GM11168 (cell line): ENCODE data around the gene ACAT2.
"Not testable (repeated sequence)": the region's sequence is repeated elsewhere in the genome, so short reads cannot be mapped to it uniquely, and the experiment has no call there.

ENCODE experiments used
- in situ Hi-C: fragments of 300-500 bp; cut with MboI; formaldehyde crosslinking; loops from one replicate; pipeline ENCODE4 v1.12.0; 2022; ENCODE audit warnings: low sequenced_read_pairs; ENCODE audit not compliant: unreplicated experiment

ACAT2 gene

GRCh38 chr6:159761873-159762680, at the start of gene ACAT2:
TSS of gene ACAT2 (plus strand) at chr6:159762045. CDS start at chr6:159762088, 43 bp downstream.
- in situ Hi-C loops = no loop called here

GRCh38 chr6:159712389-159712788, 49.5 kb upstream of the ACAT2 start:
- in situ Hi-C loops = not testable (repeated sequence)

- in situ Hi-C loops = no loop called here
These were observed 47.9 kb upstream of the ACAT2 start for GRCh38 chr6:159713984-159714383.

GRCh38 chr6:159714404-159714803, 47.4 kb upstream of the ACAT2 start:
- in situ Hi-C loops = no loop called here

- in situ Hi-C loops = no loop called here
These were observed 46.7 kb upstream of the ACAT2 start for GRCh38 chr6:159715166-159715565.

GRCh38 chr6:159715605-159716004, 46.2 kb upstream of the ACAT2 start:
- in situ Hi-C loops = no loop called here

GRCh38 chr6:159716247-159717096, 45.4 kb upstream of the ACAT2 start:
- in situ Hi-C loops = no loop called here

- in situ Hi-C loops = no loop called here
These were observed 43.2 kb upstream of the ACAT2 start for GRCh38 chr6:159718634-159719033.

- in situ Hi-C loops = no loop called here
These were observed 42.6 kb upstream of the ACAT2 start for GRCh38 chr6:159719287-159719686.

- in situ Hi-C loops = no loop called here
These were observed 41.1 kb upstream of the ACAT2 start for GRCh38 chr6:159720708-159721107.

- in situ Hi-C loops = not testable (repeated sequence)
These were observed 39.9 kb upstream of the ACAT2 start for GRCh38 chr6:159721981-159722380.

GRCh38 chr6:159722655-159723054, 39.2 kb upstream of the ACAT2 start:
- in situ Hi-C loops = no loop called here

GRCh38 chr6:159723259-159723658, 38.6 kb upstream of the ACAT2 start:
- in situ Hi-C loops = no loop called here

GRCh38 chr6:159724778-159725177, 37.1 kb upstream of the ACAT2 start:
- in situ Hi-C loops = no loop called here

- in situ Hi-C loops = not testable (repeated sequence)
These were observed 36.6 kb upstream of the ACAT2 start for GRCh38 chr6:159725208-159725607.

GRCh38 chr6:159726255-159726917, 35.5 kb upstream of the ACAT2 start:
- in situ Hi-C loops = no loop called here

GRCh38 chr6:159726918-159727716, 34.7 kb upstream of the ACAT2 start, which contains the start of gene WTAP:
TSS of gene WTAP (plus strand) at chr6:159727506. CDS start at chr6:159736266, 8,760 bp downstream.
- in situ Hi-C loops = no loop called here

GRCh38 chr6:159727717-159728445, 34.0 kb upstream of the ACAT2 start:
- in situ Hi-C loops = no loop called here

GRCh38 chr6:159728531-159728964, 33.3 kb upstream of the ACAT2 start:
- in situ Hi-C loops = no loop called here
